ENCODE measurements around the gene INAFM1.

- TF ChIP-seq CTCF (IDR thresholded peaks at IDR 0.05; ENCODE audit: insufficient read depth, low read length) (no peak), REST (IDR thresholded peaks at IDR 0.05; ENCODE audit: insufficient replicate concordance, low read depth) (no peak)
Observed at GRCh38 chr19:47257411-47258169, 17.1 kb upstream of the INAFM1 start.

Measured in HL-60 (cell line).